Right lobe of liver (tissue), 6 donors: ENCODE measurements around the gene TIMM44. TPM values are rescaled to one million over a fixed set of nuclear protein-coding genes. Genes with fewer than 3 reads are reported as not detected.

Experiments
- ATAC-seq, 4 donors: fragments of 200-7000 bp; cut with Tn5 transposase; one replicate each; pipeline ENCODE4 v1.9.1; 2020; ENCODE audit warnings: mild to moderate bottlenecking in 4 of 4, moderate library complexity in 4 of 4
- DNase-seq, 3 donors: peaks; one replicate each; pipeline ENCODE4 v3.0.0-alpha.2; 2020
- H3K27ac ChIP-seq, 3 donors: fragments of 200-600 bp; one replicate each; pipeline ENCODE4 v1.8.0; 2022
- H3K27me3 ChIP-seq, 2 donors: fragments of 200-600 bp; one replicate each; pipeline ENCODE4 v1.8.0; 2022
- H3K36me3 ChIP-seq, 4 donors: fragments of 200-600 bp; sonication (generic) in 1 of 4; one replicate each; pipeline versions ENCODE4 v1.5.1 to v1.8.0; 2017 to 2022; ENCODE audit warnings: control low read depth in 1 of 4
- H3K4me1 ChIP-seq, 4 donors: fragments of 200-600 bp; sonication (generic) in 1 of 4; one replicate each; pipeline versions ENCODE4 v1.5.1 to v1.8.0; 2017 to 2022; ENCODE audit warnings: control low read depth in 1 of 4
- H3K4me3 ChIP-seq, 3 donors: fragments of 200-600 bp; one replicate each; pipeline ENCODE4 v1.8.0; 2022
- H3K9me3 ChIP-seq, 4 donors: fragments of 200-600 bp; sonication (generic) in 1 of 4; one replicate each; pipeline versions ENCODE4 v1.5.1 to v1.8.0; 2017 to 2022; ENCODE audit warnings: control low read depth in 1 of 4
- CTCF ChIP-seq, 4 donors: fragments of 200-600 bp in 3 of 4; fragments of 450-650 bp in 1 of 4; IDR thresholded peaks; one replicate each; pipeline versions ENCODE4 v1.5.1 to v1.8.0; 2016 to 2022; ENCODE audit warnings: antibody characterized with exemption in 4 of 4, mild to moderate bottlenecking in 2 of 4
- POLR2A ChIP-seq: fragments of 450-650 bp; IDR thresholded peaks from one replicate; pipeline ENCODE4 v1.6.1; 2017; ENCODE audit warnings: antibody characterized with exemption, mild to moderate bottlenecking
- WGBS: methylation state at CpG from one replicate; pipeline ENCODE4 v1.1.6; 2018; ENCODE audit warnings: low coverage, low lambda C conversion rate; ENCODE audit not compliant: insufficient coverage; ENCODE audit errors: missing lambda C conversion rate; 5-methylcytosine and 5-hydroxymethylcytosine counted together
- intact Hi-C, 2 donors: fragments of 100-400 bp; cut with DNase I; formaldehyde crosslinking; loops; one replicate each; pipeline versions ENCODE4 v1.11.2 to v1.14.1; 2022
- total RNA-seq, 6 experiments: library from RNA; depleted of rRNA in 2 of 6; stranded (reverse); fragments of >200 nt in 2 of 6; fragmentation: NEBNext Ultra II Directional in 3 of 6; extraction: Animal tissue kit (Norgen Biotek cat#: 25700) in 3 of 6; gene quantifications; one replicate each; pipeline versions ENCODE4 v1.1.0 to v1.2.4, GENCODE V29; 2016 to 2023
- donor health status: DM: no; HTN: yes; CAD: no.
- donor health status: DM: no; HTN: no; CAD: no.
- donor health status: DM: no; HTN: no; CAD: no.
- donor health status: DM: no; HTN: yes; CAD: no.
- donor health status: DM: no; HTN: yes; CAD: no.

The TIMM44 gene
- total RNA-seq, 6 experiments from 2014 or later = 26.1 to 41.7 (median 36.9) TPM

GRCh38 chr19:7928334-7928706 is 15.1 kb downstream of the TIMM44 start:
- intact Hi-C loops = no loop called here
- DNase-seq (no peak), ATAC-seq (no peak)
- TF ChIP-seq CTCF (IDR thresholded peaks at IDR 0.05) = no peak
- TF ChIP-seq POLR2A = no peak
- peaks cover 0 to 30% (median 20%) of the 10 kb centered on the region in 4 donors for H3K36me3 ChIP-seq
- WGBS = 84% methylated on average over 7 of the region's 9 CpGs
- H3K27me3 ChIP-seq = no peaks in the 10 kb centered on the region
- H3K4me3 ChIP-seq = no peak overlapping the region
- peaks cover 0 to 6% (median 0%) of the 10 kb centered on the region in 4 donors for H3K4me1 ChIP-seq
- no peaks in the 10 kb centered on the region for H3K9me3 ChIP-seq
- H3K27ac ChIP-seq = no peak overlapping the region

- Histone ChIP-seq H3K4me3 (no peak overlapping the region), H3K27ac (no peak overlapping the region), H3K4me1 (peaks cover 0 to 6% (median 0%) of the 10 kb centered on the region in 4 donors), H3K9me3 (no peaks in the 10 kb centered on the region), H3K36me3 (peaks cover 0 to 25% (median 16%) of the 10 kb centered on the region in 4 donors), H3K27me3 (no peaks in the 10 kb centered on the region)
- no peak for TF ChIP-seq CTCF (IDR thresholded peaks at IDR 0.05)
- no peak for TF ChIP-seq POLR2A
- ATAC-seq (peak in 1 of 4 donors; percentile 2), DNase-seq (peak; percentile 29 to 58 (median 50))
- intact Hi-C loops = no loop called here
- WGBS = 100% methylated on average over 1 of the region's 23 CpGs
These were observed 15.7 kb downstream of the TIMM44 start for GRCh38 chr19:7927605-7928333.

- Histone ChIP-seq H3K4me3 (no peak overlapping the region), H3K9me3 (no peaks in the 10 kb centered on the region), H3K27me3 (no peaks in the 10 kb centered on the region), H3K36me3 (peaks cover 0 to 24% (median 9%) of the 10 kb centered on the region in 4 donors), H3K4me1 (peaks cover 0 to 6% (median 0%) of the 10 kb centered on the region in 4 donors), H3K27ac (no peak overlapping the region)
- no peak for TF ChIP-seq CTCF (IDR thresholded peaks at IDR 0.05)
- no peak for TF ChIP-seq POLR2A
- intact Hi-C loops = no loop called here
- 68% methylated on average over 4 of the region's 32 CpGs for WGBS
- DNase-seq (peak; percentile 38 to 59 (median 52)), ATAC-seq (peak in 2 of 4 donors; percentile 1)
These were observed 16.5 kb downstream of the TIMM44 start for GRCh38 chr19:7926727-7927604.

GRCh38 chr19:7926021-7926726 is 17.3 kb downstream of the TIMM44 start, which contains the start of gene CTXN1:
Gene CTXN1 (minus strand): TSS chr19:7926135. CDS start chr19:7925538, 597 bp downstream.
- intact Hi-C loops = no loop called here
- H3K27ac ChIP-seq = no peak within 1 kb of the TSS

More at GRCh38 chr19:7926021-7926726, 17.3 kb downstream of the TIMM44 start, which contains the start of gene CTXN1:
- H3K4me3 ChIP-seq = peak within 1 kb of the TSS in 1 of 3 donors; percentile 33
- no peaks in the 10 kb centered on the region for H3K27me3 ChIP-seq
- ATAC-seq (peak; percentile 37 to 65 (median 49)), DNase-seq (peak; percentile 73 to 76 (median 73))
- TF ChIP-seq POLR2A (no peak), CTCF (IDR thresholded peaks at IDR 0.05) (no peak)
- H3K9me3 ChIP-seq = no peaks in the 10 kb centered on the region
- WGBS = 62% methylated on average over 12 of the region's 65 CpGs
- peaks cover 0 to 13% (median 6%) of the 10 kb centered on the region in 4 donors for H3K4me1 ChIP-seq
- peaks cover 0 to 18% (median 4%) of the 10 kb centered on the region in 4 donors for H3K36me3 ChIP-seq
